Measurements from ENCODE around the gene C1GALT1C1. TPM values are rescaled to one million over a fixed set of nuclear protein-coding genes. Genes with fewer than 3 reads are reported as not detected.

Gene C1GALT1C1
- total RNA-seq (2014; rRNA removed; shearing (Covaris generic)) (16.4 and 18.8 TPM in 2 replicates), polyA plus RNA-seq (2016; fragmentation: Nextera tagmentation; extraction: Ambion mirVana) (13.1 and 16.3 TPM in 2 replicates)
- long read RNA-seq, transcript C1GALT1C1-201 (2 exons, 1,613 nt) = major isoform, 8 of 9 reads
- long read RNA-seq, partial matches to known transcripts = 0 of 9 reads
- long read RNA-seq, other reads (novel, unspliced or antisense) = 1 of 9 reads

DNA sequence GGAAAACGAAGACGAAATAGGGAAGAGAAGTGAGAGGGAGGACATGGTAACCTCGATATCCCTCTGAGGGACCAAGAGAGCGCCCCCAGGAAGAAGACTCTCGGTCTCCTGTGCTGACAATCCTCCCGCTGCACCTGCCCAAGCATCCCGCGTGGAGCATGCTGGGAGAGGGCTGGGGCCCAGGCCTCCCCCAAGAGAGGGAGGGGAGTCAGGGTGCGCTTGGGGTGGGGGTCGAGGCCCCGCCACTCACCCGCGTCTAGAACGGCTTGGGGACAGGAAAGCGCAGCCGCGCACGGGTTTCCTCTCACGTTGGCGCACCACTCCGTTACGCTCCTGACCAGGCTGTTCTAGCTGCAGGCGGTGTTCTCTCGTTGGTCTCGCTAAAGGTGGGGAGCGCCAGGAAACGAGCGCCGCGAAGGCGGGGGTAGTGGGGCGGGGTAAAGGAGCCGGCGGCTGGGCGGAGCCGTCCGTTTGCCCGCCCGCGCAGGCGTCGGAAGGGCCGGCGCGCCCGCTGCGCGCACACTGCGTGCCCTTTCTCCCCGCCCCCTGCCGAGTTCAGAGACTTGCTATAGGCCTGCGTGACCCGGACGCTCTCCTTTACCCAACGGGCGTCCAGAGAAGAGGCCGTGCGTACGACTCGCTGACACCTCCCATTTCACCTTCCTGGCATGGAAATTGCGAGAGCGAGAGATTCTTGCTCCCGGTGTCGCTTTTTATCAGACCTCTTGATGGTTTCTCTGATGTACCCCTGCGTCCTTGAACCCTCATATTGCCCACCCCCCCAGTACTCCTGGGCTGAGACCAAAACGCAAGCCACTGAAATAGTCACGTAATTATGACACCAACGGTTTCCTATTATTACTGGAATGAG is at the start of gene C1GALT1C1:
Gene C1GALT1C1 (minus strand): TSS at position 388 of the 871 bp plus-strand sequence. CDS start 2,888 bp downstream, outside the sequence.
- Mint-ChIP-seq H3K27me3 (ENCODE audit: insufficient read depth, low read depth, poor library complexity) (no peaks in the 10 kb centered on the region), H3K36me3 (ENCODE audit: low read depth) (peaks cover 2% of the 10 kb centered on the region; the same call in 1 of the 3 replicates), H3K4me1 (no peaks in the 10 kb centered on the region), H3K9me3 (no peaks in the 10 kb centered on the region), H3K27ac (peak within 1 kb of the TSS; percentile 97), H3K4me3 (peak within 1 kb of the TSS; percentile 90)
- peak within 1 kb of the TSS; percentile 74; the same call in 1 of the 2 replicates for H2AFZ ChIP-seq
- H4K20me1 ChIP-seq (replicated peaks; ENCODE audit: insufficient read depth) = no peaks in the 10 kb centered on the region
- H3K27ac ChIP-seq (ENCODE audit: low read depth) = peak within 1 kb of the TSS; percentile 89
- H3F3A ChIP-seq (replicated peaks; ENCODE audit: low read depth) = no peaks in the 10 kb centered on the region
- H3K27me3 ChIP-seq (ENCODE audit: insufficient read depth) = no peaks in the 10 kb centered on the region
- H3K4me3 ChIP-seq = peak within 1 kb of the TSS; percentile 75
- TF ChIP-seq POLR2AphosphoS5 (IDR thresholded peaks at IDR 0.05; ENCODE audit: low read depth) (peak; percentile 55), JUNB (IDR thresholded peaks at IDR 0.05; ENCODE audit: unreplicated experiment) (no peak), ZNF331 (CRISPR knock-in tag; IDR thresholded peaks at IDR 0.05; ENCODE audit: low read depth) (no peak)
- TF ChIP-seq, protein P1, sequence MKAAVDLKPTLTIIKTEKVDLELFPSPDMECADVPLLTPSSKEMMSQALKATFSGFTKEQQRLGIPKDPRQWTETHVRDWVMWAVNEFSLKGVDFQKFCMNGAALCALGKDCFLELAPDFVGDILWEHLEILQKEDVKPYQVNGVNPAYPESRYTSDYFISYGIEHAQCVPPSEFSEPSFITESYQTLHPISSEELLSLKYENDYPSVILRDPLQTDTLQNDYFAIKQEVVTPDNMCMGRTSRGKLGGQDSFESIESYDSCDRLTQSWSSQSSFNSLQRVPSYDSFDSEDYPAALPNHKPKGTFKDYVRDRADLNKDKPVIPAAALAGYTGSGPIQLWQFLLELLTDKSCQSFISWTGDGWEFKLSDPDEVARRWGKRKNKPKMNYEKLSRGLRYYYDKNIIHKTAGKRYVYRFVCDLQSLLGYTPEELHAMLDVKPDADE (IDR thresholded peaks at IDR 0.05) = peak; percentile 15; the same call in 1 of the 2 replicates
- H3K4me1 ChIP-seq (ENCODE audit: insufficient read depth) = no peaks in the 10 kb centered on the region
- H3K79me2 ChIP-seq (replicated peaks; ENCODE audit: insufficient read depth) = no peaks in the 10 kb centered on the region; the same call in 1 of the 2 replicates
- peak within 1 kb of the TSS; percentile 84 for H3K4me2 ChIP-seq
- ATAC-seq (peak; percentile 97), DNase-seq (ENCODE audit: low spot score) (peak; percentile 95)
- no peaks in the 10 kb centered on the region for H3K36me3 ChIP-seq (ENCODE audit: insufficient read depth)
- no peaks in the 10 kb centered on the region for H3K9me2 ChIP-seq (ENCODE audit: insufficient read depth)

DNA sequence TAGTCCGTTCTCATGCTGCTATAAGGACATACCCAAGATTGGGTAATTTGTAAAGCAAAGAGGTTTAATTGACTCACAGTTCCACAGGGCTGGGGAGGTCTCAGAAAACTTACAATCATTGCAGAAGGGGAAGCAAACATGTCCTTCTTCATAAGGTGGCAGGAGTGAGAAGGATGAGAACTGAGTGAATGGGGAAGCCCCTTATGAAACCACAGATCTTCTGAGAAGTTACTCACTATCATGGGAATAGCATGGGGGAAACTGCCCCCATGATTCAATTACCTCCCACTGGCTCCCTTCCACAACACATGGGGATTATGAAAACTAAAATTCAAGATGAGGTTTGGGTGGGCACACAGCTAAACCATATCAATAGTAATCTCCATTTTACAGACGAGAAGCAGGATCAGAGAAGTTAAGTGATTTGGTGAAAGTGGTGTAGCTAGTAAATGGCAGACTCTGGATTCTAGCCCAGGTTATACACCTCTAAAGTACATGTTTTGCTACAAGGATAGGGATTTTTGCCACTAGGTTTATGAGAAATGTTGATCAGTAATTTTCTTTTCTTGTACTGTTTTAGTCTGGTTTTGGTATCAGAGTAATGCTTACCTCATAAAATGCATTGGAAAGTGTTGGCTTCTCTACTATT is 47.3 kb upstream of the C1GALT1C1 start:
- no peak for DNase-seq (ENCODE audit: low spot score)
- no peak overlapping the region for H3K4me3 Mint-ChIP-seq
- Histone ChIP-seq H3K4me1 (ENCODE audit: insufficient read depth) (no peaks in the 10 kb centered on the region), H4K20me1 (replicated peaks; ENCODE audit: insufficient read depth) (no peaks in the 10 kb centered on the region), H3K79me2 (replicated peaks; ENCODE audit: insufficient read depth) (no peaks in the 10 kb centered on the region), H3K9me2 (ENCODE audit: insufficient read depth) (no peaks in the 10 kb centered on the region), H2AFZ (no peak overlapping the region), H3K27ac (ENCODE audit: low read depth) (no peak overlapping the region), H3K27me3 (ENCODE audit: insufficient read depth) (no peaks in the 10 kb centered on the region), H3K4me3 (no peak overlapping the region), H3F3A (replicated peaks; ENCODE audit: low read depth) (no peaks in the 10 kb centered on the region), H3K4me2 (no peak overlapping the region), H3K36me3 (ENCODE audit: insufficient read depth) (no peaks in the 10 kb centered on the region)
- no peak overlapping the region for H3K27ac Mint-ChIP-seq
- ATAC-seq = no peak
- peaks cover 2% of the 10 kb centered on the region for H3K27me3 Mint-ChIP-seq (ENCODE audit: insufficient read depth, low read depth, poor library complexity)
- no peaks in the 10 kb centered on the region for H3K9me3 Mint-ChIP-seq
- no peaks in the 10 kb centered on the region for H3K4me1 Mint-ChIP-seq
- no peaks in the 10 kb centered on the region for H3K36me3 Mint-ChIP-seq (ENCODE audit: low read depth)
- no peak for TF ChIP-seq ZNF114 (CRISPR knock-in tag; IDR thresholded peaks at IDR 0.05)
- TF ChIP-seq EZH2 (IDR thresholded peaks at IDR 0.05; ENCODE audit: low read depth, unreplicated experiment) = no peak
- no peak for TF ChIP-seq POLR2AphosphoS5 (IDR thresholded peaks at IDR 0.05; ENCODE audit: low read depth)
- TF ChIP-seq JUNB (IDR thresholded peaks at IDR 0.05; ENCODE audit: unreplicated experiment) = no peak
- TF ChIP-seq STAT1 (IDR thresholded peaks at IDR 0.05; ENCODE audit: unreplicated experiment) = no peak
- TF ChIP-seq ZNF331 (CRISPR knock-in tag; IDR thresholded peaks at IDR 0.05; ENCODE audit: low read depth) = no peak
- no peak for TF ChIP-seq EZH2phosphoT487 (IDR thresholded peaks at IDR 0.05; ENCODE audit: unreplicated experiment)
- TF ChIP-seq CREB1 (CRISPR knock-in tag; IDR thresholded peaks at IDR 0.05; ENCODE audit: low read depth) = no peak
- TF ChIP-seq, protein P2, sequence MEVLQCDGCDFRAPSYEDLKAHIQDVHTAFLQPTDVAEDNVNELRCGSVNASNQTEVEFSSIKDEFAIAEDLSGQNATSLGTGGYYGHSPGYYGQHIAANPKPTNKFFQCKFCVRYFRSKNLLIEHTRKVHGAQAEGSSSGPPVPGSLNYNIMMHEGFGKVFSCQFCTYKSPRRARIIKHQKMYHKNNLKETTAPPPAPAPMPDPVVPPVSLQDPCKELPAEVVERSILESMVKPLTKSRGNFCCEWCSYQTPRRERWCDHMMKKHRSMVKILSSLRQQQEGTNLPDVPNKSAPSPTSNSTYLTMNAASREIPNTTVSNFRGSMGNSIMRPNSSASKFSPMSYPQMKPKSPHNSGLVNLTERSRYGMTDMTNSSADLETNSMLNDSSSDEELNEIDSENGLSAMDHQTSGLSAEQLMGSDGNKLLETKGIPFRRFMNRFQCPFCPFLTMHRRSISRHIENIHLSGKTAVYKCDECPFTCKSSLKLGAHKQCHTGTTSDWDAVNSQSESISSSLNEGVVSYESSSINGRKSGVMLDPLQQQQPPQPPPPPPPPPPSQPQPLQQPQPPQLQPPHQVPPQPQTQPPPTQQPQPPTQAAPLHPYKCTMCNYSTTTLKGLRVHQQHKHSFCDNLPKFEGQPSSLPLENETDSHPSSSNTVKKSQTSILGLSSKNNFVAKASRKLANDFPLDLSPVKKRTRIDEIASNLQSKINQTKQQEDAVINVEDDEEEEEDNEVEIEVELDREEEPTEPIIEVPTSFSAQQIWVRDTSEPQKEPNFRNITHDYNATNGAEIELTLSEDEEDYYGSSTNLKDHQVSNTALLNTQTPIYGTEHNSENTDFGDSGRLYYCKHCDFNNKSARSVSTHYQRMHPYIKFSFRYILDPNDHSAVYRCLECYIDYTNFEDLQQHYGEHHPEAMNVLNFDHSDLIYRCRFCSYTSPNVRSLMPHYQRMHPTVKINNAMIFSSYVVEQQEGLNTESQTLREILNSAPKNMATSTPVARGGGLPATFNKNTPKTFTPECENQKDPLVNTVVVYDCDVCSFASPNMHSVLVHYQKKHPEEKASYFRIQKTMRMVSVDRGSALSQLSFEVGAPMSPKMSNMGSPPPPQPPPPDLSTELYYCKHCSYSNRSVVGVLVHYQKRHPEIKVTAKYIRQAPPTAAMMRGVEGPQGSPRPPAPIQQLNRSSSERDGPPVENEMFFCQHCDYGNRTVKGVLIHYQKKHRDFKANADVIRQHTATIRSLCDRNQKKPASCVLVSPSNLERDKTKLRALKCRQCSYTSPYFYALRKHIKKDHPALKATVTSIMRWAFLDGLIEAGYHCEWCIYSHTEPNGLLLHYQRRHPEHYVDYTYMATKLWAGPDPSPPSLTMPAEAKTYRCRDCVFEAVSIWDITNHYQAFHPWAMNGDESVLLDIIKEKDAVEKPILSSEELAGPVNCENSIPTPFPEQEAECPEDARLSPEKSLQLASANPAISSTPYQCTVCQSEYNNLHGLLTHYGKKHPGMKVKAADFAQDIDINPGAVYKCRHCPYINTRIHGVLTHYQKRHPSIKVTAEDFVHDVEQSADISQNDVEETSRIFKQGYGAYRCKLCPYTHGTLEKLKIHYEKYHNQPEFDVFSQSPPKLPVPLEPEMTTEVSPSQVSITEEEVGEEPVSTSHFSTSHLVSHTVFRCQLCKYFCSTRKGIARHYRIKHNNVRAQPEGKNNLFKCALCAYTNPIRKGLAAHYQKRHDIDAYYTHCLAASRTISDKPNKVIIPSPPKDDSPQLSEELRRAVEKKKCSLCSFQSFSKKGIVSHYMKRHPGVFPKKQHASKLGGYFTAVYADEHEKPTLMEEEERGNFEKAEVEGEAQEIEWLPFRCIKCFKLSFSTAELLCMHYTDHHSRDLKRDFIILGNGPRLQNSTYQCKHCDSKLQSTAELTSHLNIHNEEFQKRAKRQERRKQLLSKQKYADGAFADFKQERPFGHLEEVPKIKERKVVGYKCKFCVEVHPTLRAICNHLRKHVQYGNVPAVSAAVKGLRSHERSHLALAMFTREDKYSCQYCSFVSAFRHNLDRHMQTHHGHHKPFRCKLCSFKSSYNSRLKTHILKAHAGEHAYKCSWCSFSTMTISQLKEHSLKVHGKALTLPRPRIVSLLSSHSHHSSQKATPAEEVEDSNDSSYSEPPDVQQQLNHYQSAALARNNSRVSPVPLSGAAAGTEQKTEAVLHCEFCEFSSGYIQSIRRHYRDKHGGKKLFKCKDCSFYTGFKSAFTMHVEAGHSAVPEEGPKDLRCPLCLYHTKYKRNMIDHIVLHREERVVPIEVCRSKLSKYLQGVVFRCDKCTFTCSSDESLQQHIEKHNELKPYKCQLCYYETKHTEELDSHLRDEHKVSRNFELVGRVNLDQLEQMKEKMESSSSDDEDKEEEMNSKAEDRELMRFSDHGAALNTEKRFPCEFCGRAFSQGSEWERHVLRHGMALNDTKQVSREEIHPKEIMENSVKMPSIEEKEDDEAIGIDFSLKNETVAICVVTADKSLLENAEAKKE (CRISPR knock-in tag; IDR thresholded peaks at IDR 0.05) = no peak

Measured in GM23338 (cell line).